Calu3 (cell line): ENCODE measurements around the gene ANGPTL2. TPM values are rescaled to one million over a fixed set of nuclear protein-coding genes. Genes with fewer than 3 reads are reported as not detected.

Source experiments
- BruUV-seq: library from RNA; stranded (reverse); fragments of 400-500 nt; replicated peaks from 2 replicates; lab custom pipeline; 2021; lab: Mats Ljungman, UMichigan
- CTCF ChIA-PET: fragments of 300-600 bp; sonication (Branson Sonifier 250); formaldehyde crosslinking; loops from one replicate; lab custom pipeline; 2022; ENCODE audit warnings: antibody characterized with exemption; lab: Charles Lee
- DNase-seq: peaks from one replicate; pipeline ENCODE4 v3.0.0; 2022
- H3K27ac Mint-ChIP-seq: one replicate; pipeline ENCODE4 v1.8.0; 2022; ENCODE audit warnings: mixed read lengths; ENCODE audit not compliant: unreplicated experiment
- H3K27me3 Mint-ChIP-seq: one replicate; pipeline ENCODE4 v1.8.0; 2022; ENCODE audit warnings: mixed read lengths; ENCODE audit not compliant: unreplicated experiment
- H3K36me3 Mint-ChIP-seq: one replicate; pipeline ENCODE4 v1.8.0; 2022; ENCODE audit warnings: mild to moderate bottlenecking, moderate library complexity, mixed read lengths; ENCODE audit not compliant: insufficient read depth, unreplicated experiment
- H3K4me1 Mint-ChIP-seq: one replicate; pipeline ENCODE4 v1.8.0; 2022; ENCODE audit warnings: mild to moderate bottlenecking, low read depth, mixed read lengths; ENCODE audit not compliant: unreplicated experiment
- H3K4me3 Mint-ChIP-seq: one replicate; pipeline ENCODE4 v1.8.0; 2022; ENCODE audit warnings: mild to moderate bottlenecking, low read depth, moderate library complexity, mixed read lengths; ENCODE audit not compliant: unreplicated experiment
- H3K9me3 Mint-ChIP-seq: one replicate; pipeline ENCODE4 v1.8.0; 2022; ENCODE audit warnings: low read depth, mixed read lengths; ENCODE audit not compliant: unreplicated experiment
- intact Hi-C: fragments of 100-400 bp; cut with micrococcal nuclease; formaldehyde crosslinking; loops from one replicate; pipeline ENCODE4 v1.10.0; 2022; ENCODE audit not compliant: unreplicated experiment
- total RNA-seq: library from RNA; stranded (reverse); gene quantifications from 2 replicates; pipeline ENCODE4 v1.2.3, GENCODE V29; 2022
- TF ChIP-seq, protein P1 (sequence below): fragments of 200-600 bp; IDR thresholded peaks from one replicate; pipeline ENCODE4 v1.8.0; 2022; ENCODE audit warnings: antibody characterized with exemption; ENCODE audit not compliant: unreplicated experiment

ANGPTL2 gene
- total RNA-seq, 1 experiment from 2014 or later: not detected

DNA sequence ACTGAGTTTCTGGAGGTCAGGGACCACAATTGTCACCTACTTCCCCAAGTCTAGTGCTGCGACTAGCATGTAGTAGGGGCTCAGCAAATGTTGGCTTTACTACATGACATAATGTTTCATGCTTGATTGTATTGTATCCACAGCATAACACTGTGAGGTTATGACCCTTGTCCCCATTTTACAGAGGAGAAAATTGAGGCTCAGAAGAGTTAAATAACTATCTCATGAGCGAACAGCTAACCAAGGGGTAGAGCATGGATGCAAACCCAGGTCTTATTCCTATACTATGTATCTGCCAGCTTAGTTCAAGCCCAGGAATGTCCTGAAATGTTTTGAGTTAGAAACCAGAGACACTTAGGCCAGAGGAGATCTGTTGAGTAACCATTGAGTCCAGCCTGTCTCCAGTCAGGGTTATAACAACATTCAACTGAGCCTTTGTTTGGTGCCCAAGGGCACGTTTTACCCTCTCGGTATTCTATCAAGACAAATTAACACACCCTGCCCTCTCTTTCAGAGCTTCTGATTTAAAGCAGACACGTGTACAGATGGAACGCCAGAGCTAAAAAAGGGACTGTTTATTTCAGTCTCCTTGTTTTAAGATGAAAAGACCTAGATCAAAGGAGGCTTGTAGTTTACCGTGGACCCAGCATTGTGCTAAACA lies 16.5 kb downstream of the ANGPTL2 start:
- DNase-seq: no peak
- no peak overlapping the region for H3K4me3 Mint-ChIP-seq
- BruUV-seq: no TSS peak
- no peaks in the 10 kb centered on the region for H3K36me3 Mint-ChIP-seq
- H3K4me1 Mint-ChIP-seq: no peaks in the 10 kb centered on the region
- no peaks in the 10 kb centered on the region for H3K9me3 Mint-ChIP-seq
- CTCF ChIA-PET: no interaction called here
- intact Hi-C loops: no loop called here
- H3K27me3 Mint-ChIP-seq: peaks cover 10% of the 10 kb centered on the region
- no peak overlapping the region for H3K27ac Mint-ChIP-seq
- TF ChIP-seq, protein P1, sequence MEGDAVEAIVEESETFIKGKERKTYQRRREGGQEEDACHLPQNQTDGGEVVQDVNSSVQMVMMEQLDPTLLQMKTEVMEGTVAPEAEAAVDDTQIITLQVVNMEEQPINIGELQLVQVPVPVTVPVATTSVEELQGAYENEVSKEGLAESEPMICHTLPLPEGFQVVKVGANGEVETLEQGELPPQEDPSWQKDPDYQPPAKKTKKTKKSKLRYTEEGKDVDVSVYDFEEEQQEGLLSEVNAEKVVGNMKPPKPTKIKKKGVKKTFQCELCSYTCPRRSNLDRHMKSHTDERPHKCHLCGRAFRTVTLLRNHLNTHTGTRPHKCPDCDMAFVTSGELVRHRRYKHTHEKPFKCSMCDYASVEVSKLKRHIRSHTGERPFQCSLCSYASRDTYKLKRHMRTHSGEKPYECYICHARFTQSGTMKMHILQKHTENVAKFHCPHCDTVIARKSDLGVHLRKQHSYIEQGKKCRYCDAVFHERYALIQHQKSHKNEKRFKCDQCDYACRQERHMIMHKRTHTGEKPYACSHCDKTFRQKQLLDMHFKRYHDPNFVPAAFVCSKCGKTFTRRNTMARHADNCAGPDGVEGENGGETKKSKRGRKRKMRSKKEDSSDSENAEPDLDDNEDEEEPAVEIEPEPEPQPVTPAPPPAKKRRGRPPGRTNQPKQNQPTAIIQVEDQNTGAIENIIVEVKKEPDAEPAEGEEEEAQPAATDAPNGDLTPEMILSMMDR: no peak

DNA sequence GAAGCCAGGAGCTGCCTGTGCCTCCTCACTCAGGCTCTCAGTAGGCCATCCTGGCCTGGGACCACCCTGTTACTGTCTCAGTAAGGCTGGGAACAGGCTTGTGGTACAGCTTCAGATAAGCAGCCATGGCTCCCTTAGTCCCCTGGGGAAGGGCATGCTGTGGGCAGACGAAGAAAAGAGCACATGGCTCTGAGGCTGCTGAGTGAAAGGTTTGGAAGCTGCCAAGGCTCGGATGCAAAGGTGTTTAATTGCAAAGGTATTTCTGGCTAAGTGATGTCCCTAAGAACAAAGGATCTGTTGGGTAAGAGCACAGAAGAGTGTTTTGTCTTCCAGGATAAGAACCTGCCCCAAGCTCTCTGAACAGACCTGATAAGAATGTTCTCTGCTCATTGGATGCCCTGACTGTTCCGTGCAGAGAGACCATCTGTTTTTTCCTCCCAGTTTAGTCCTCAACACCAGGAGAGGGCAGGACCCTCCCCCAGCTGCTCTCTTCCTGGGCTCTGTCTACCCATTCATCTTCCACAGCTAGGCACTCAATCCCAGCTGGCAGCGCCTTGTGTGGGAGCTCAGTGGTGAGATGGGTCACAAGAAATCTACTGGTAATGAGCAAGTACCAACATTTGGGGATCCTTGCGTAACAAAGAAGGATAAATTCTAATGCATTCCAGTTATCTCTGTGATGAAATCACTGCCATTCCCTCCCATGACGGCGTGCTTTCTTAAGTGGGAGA lies 17.7 kb downstream of the ANGPTL2 start:
- no TSS peak for BruUV-seq
- H3K27me3 Mint-ChIP-seq: peaks cover 1% of the 10 kb centered on the region
- H3K27ac Mint-ChIP-seq: no peak overlapping the region
- CTCF ChIA-PET: no interaction called here
- H3K4me1 Mint-ChIP-seq: no peaks in the 10 kb centered on the region
- DNase-seq: no peak
- TF ChIP-seq, protein P1: no peak
- H3K4me3 Mint-ChIP-seq: no peak overlapping the region
- H3K36me3 Mint-ChIP-seq: no peaks in the 10 kb centered on the region
- H3K9me3 Mint-ChIP-seq: no peaks in the 10 kb centered on the region
- intact Hi-C loops: no loop called here

DNA sequence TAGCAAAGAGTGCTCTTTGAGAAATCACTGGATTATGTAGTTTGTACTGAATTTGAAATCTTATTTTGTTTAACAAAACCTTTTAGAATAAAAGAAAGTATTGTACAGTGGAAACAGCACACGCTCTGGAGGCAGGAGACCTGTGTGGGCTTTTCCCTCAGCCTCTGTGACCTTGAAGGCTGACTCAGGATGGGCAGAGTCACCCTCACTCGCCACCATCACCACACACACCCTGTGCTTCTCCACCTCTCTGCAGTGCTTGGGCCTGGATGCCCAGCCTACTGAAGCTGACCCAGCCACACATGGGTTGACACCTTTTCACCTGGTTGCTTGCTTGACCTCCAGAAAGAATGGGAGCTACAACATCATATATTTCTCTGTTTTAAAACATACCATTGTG lies 19.6 kb downstream of the ANGPTL2 start:
- no peaks in the 10 kb centered on the region for H3K4me1 Mint-ChIP-seq
- H3K4me3 Mint-ChIP-seq: no peak overlapping the region
- CTCF ChIA-PET: interaction anchor here (1.0 kb wide), 1 partner anchor 21 kb away, joined by 3 read pairs; no protein-coding TSS in a partner anchor
- TF ChIP-seq, protein P1: no peak
- H3K27ac Mint-ChIP-seq: no peak overlapping the region
- BruUV-seq: no TSS peak
- H3K9me3 Mint-ChIP-seq: no peaks in the 10 kb centered on the region
- intact Hi-C loops: no loop called here
- H3K36me3 Mint-ChIP-seq: no peaks in the 10 kb centered on the region
- no peak for DNase-seq
- no peaks in the 10 kb centered on the region for H3K27me3 Mint-ChIP-seq

DNA sequence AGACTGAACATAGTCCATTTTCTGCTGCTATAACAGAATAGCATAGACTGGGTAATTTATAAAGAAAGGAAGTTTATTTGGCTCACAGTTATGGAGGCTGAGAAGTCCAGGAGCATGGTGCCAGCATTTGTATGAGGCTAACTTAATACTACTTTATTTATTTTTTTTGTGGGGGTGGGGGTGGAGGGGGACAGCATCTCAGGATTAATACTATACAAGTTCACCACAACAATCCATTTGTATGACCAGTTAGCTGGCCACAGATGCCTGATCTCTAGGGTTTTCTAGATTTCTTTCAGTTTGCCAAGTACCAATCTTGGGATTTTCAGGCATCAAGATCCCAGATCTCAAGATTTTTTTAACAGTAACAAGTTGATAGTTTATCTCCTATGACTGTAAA lies 20.3 kb downstream of the ANGPTL2 start:
- intact Hi-C loops: no loop called here
- CTCF ChIA-PET: no interaction called here

More for the DNA sequence above, 20.3 kb downstream of the ANGPTL2 start:
- no TSS peak for BruUV-seq
- Mint-ChIP-seq H3K4me1 (no peaks in the 10 kb centered on the region), H3K27me3 (no peaks in the 10 kb centered on the region), H3K27ac (no peak overlapping the region), H3K9me3 (no peaks in the 10 kb centered on the region), H3K4me3 (no peak overlapping the region), H3K36me3 (no peaks in the 10 kb centered on the region)
- TF ChIP-seq, protein P1: no peak
- no peak for DNase-seq
